GF-D8 (cell line): ENCODE data around the gene PRDM16.

Experiments
- DNase-seq: peaks from one replicate; lab custom pipeline; 2025; lab: John Stamatoyannopoulos, UW

PRDM16 gene

GRCh38 chr1:3393987-3394920, 325.3 kb downstream of the PRDM16 start:
- no peak for DNase-seq

GRCh38 chr1:3396411-3396810, 327.4 kb downstream of the PRDM16 start:
- no peak for DNase-seq

GRCh38 chr1:3397311-3397710, 328.3 kb downstream of the PRDM16 start:
- no peak for DNase-seq

- DNase-seq, result no peak
These were observed 329.6 kb downstream of the PRDM16 start for GRCh38 chr1:3398396-3399140.

- DNase-seq, result no peak
These were observed 330.7 kb downstream of the PRDM16 start for GRCh38 chr1:3399732-3400131.

- DNase-seq, result no peak
These were observed 332.7 kb downstream of the PRDM16 start for GRCh38 chr1:3401585-3402257.

- no peak for DNase-seq
These were observed 333.4 kb downstream of the PRDM16 start for GRCh38 chr1:3402258-3403010.

- no peak for DNase-seq
These were observed 334.0 kb downstream of the PRDM16 start for GRCh38 chr1:3403011-3403345.

GRCh38 chr1:3403388-3404231, 334.6 kb downstream of the PRDM16 start:
- DNase-seq, result no peak

- DNase-seq, result no peak
These were observed 335.3 kb downstream of the PRDM16 start for GRCh38 chr1:3404301-3404700.

GRCh38 chr1:3404801-3405200, 335.8 kb downstream of the PRDM16 start:
- no peak for DNase-seq

GRCh38 chr1:3405491-3405890, 336.5 kb downstream of the PRDM16 start:
- no peak for DNase-seq

GRCh38 chr1:3405974-3406867, 337.2 kb downstream of the PRDM16 start:
- DNase-seq, result no peak

GRCh38 chr1:3407021-3407420, 338.0 kb downstream of the PRDM16 start:
- no peak for DNase-seq

GRCh38 chr1:3408751-3409266, 339.8 kb downstream of the PRDM16 start:
- no peak for DNase-seq

GRCh38 chr1:3409366-3410141, 340.6 kb downstream of the PRDM16 start:
- no peak for DNase-seq

- no peak for DNase-seq
These were observed 341.3 kb downstream of the PRDM16 start for GRCh38 chr1:3410142-3410925.

- no peak for DNase-seq
These were observed 342.8 kb downstream of the PRDM16 start for GRCh38 chr1:3411806-3412205.
